A549 (cell line): Measurements from ENCODE around the gene TVP23C.

ENCODE experiments used
- CTCF ChIP-seq: fragments of >200 bp; sonication (Bioruptor Twin); formaldehyde crosslinking; IDR thresholded peaks from 3 replicates; pipeline ENCODE4 v1.5.1; 2016
- EP300 ChIP-seq, 2 experiments: fragments of >200 bp; sonication (Bioruptor Twin); formaldehyde crosslinking; IDR thresholded peaks; 2 replicates in 1 of 2; 3 replicates in 1 of 2; pipeline ENCODE4 v1.6.1; 2016 to 2017
- JUN ChIP-seq, 2 experiments: fragments of >200 bp; sonication (Bioruptor Twin); formaldehyde crosslinking; IDR thresholded peaks; 2 replicates in 1 of 2; 3 replicates in 1 of 2; pipeline ENCODE4 v1.6.1; 2016 to 2017
- MYC ChIP-seq: IDR thresholded peaks from 2 replicates; pipeline ENCODE4 v1.6.1; 2012; ENCODE audit warnings: mild to moderate bottlenecking, inconsistent platforms, low read length, improper control_type of control experiment, borderline replicate concordance
- POLR2A ChIP-seq: IDR thresholded peaks from 2 replicates; pipeline ENCODE4 v1.6.1; 2012; ENCODE audit warnings: mild to moderate bottlenecking, low read length
- REST ChIP-seq: fragments of 200-600 bp; sonication (generic); IDR thresholded peaks from 2 replicates; pipeline ENCODE4 v1.6.1; 2016; ENCODE audit warnings: antibody characterized with exemption, mild to moderate bottlenecking, moderate library complexity
- RNF2 ChIP-seq: fragments of 200-600 bp; sonication (generic); IDR thresholded peaks from 2 replicates; pipeline ENCODE4 v1.6.1; 2016; ENCODE audit warnings: low read depth, mild to moderate bottlenecking, antibody characterized with exemption, moderate library complexity, borderline replicate concordance

- no peak for TF ChIP-seq CTCF
- TF ChIP-seq POLR2A: no peak
- no peak for TF ChIP-seq REST
- TF ChIP-seq JUN (IDR thresholded peaks at IDR 0.05): no peak
- no peak for TF ChIP-seq EP300 (IDR thresholded peaks at IDR 0.05)
- TF ChIP-seq RNF2: no peak
- no peak for TF ChIP-seq MYC
Observed at GRCh38 chr17:15466131-15466530, 97.2 kb downstream of the TVP23C start.
